NCI-H2227 (cell line): ENCODE results near the gene HERC2.
A peak's percentile ranks its signal among the peaks of the same experiment; 100 is the strongest.

Source experiments
- DNase-seq: peaks from one replicate; lab custom pipeline; 2025; ENCODE audit not compliant: unreplicated experiment; lab: John Stamatoyannopoulos, UW

The HERC2 gene

DNA sequence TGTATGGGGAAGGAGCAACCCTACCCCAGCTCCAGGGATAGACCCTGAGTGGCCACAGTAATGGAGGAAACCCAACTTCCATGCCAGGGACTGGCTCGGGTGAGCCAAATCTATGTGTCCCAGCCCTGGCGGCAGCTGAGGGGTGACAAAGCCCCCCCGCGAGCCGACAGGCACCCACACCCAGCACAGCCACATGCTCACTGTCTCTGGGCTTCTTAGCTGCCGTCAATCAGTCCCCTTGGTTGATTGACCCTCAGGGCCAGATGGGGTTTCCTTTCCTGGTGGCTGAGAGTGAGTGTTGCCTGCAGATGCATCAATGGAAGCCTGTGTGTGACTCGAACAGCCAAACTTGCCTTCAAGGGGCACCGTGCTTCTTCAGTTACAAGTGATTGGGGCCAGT is 220.8 kb downstream of the HERC2 start:
- DNase-seq: no peak

GRCh38 chr15:28100516-28101195 is 221.3 kb downstream of the HERC2 start:
- no peak for DNase-seq

- DNase-seq: no peak
These were observed 222.3 kb downstream of the HERC2 start for GRCh38 chr15:28099555-28100140.

GRCh38 chr15:28098766-28099554 is 223.0 kb downstream of the HERC2 start, which contains the start of gene OCA2:
TSS of gene OCA2 (minus strand) at chr15:28099315. CDS start at chr15:28081874, 17,441 bp downstream.
- peak; percentile 83 for DNase-seq

GRCh38 chr15:28098360-28098765 is 223.6 kb downstream of the HERC2 start:
- DNase-seq: no peak

- no peak for DNase-seq
These were observed 224.2 kb downstream of the HERC2 start for GRCh38 chr15:28097656-28098359.

DNA sequence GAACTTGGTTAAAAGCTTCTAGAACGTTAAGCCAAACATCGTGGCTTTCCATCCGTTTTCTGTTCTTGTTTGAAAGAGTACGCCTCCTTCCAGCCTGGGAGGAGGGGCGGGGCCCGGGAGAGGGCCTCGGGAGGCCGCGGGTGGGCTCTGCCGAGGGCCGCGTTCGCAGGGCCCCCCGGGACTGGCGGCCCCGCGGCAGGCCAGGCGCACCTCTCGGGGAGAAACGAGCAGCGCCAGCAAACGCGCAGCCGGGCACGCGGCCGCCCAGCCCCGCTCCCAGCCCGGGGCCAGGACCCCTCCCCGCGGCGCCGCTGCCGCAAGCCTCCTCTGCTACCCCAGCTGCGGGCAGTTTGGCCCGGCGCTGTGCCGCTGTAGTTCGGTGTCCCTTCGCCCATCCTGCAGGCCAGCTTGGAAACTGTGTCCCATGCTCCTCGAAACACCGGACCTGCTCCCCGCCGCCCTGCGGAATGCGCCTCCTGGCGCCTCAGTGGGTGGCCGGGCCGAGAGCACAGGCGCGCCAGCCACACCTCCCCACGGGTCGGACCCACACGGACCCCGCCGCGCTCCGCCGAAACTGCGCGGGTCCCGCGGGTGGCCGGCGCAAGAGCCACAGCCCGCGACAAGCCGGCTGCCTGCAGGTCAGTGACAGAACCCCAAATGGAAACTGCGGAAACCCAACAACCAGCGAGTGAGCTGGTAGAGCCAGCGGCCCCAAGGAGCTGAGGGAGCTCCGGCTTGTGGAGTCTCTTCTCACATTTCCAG is 225.1 kb downstream of the HERC2 start:
- peak; percentile 16 for DNase-seq

DNA sequence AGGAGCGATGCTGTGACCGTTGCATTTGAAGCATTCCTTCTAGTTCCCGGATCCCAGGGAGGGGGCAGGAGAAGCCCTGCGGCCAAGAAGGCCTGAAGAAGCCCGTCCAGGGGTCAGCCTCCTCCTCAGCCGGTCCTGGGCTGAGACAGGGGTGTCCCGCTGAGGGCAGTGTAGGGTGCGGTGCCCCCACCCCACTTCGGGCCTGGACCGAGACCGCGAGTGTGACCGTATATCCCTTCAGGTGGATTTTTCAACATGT is 225.6 kb downstream of the HERC2 start:
- no peak for DNase-seq

- no peak for DNase-seq
These were observed 227.1 kb downstream of the HERC2 start for GRCh38 chr15:28094732-28095521.

DNA sequence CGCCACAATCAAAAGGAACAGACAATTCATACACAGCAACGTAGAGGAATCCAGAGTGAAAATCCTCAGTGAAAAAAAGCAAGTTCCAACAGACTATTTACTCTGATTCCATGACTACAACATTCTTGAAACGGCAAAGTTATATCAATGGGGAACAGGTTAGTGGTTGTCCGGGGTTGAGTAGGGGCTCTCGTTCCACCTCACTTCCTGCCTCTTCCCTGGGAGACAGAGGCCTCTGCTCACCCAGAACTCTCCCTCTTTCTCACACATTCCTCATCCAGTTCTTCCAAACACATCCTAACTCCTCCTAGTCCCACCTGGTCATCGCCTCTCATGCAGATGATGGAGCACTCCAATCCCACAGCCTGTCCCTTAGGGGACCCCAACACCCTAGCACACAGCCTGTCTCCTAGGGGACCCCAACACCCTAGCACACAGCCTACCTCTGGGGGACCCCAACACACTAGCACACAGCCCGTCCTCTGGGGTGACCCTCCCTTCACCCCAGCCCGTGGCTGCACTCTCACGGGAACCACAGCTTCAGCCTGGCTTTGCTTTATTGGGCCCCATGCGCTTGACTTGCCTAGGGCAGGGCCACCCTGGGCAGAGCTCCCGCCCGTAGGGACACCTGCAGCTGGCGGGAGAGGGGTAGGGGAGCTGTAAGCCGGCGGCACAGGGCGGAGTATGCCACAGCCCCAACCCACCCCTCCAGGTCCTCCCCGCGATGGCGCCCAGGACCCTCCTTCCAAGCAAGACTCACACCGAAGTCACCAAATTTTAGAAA is 228.0 kb downstream of the HERC2 start:
- DNase-seq: no peak

- no peak for DNase-seq
These were observed 230.7 kb downstream of the HERC2 start for GRCh38 chr15:28091313-28091712.

DNA sequence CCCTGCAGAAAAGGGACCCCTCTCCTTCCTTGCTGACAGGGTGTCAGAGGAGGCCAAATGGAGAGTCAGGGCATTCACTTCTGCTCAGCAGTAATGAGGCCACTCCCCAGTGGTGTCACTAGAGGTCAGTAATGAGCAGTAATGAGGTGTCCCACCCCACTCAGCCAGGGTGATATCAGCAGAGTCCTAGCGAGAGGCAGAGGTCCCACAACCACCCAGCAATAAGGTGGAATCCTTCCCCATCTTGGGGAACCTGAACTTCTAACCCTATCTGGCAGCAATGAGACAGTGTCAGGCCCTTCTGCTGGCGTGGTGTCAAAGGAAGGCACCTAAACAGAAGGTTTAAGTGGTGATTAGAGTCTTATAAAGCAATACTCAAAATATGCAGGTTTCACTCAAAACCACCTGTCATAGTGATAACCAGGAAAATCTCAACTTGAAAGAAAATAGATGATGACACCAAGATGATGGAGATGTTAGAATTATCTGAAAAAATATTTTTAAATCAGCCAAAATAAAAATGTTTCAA is 235.7 kb downstream of the HERC2 start:
- DNase-seq: no peak

DNA sequence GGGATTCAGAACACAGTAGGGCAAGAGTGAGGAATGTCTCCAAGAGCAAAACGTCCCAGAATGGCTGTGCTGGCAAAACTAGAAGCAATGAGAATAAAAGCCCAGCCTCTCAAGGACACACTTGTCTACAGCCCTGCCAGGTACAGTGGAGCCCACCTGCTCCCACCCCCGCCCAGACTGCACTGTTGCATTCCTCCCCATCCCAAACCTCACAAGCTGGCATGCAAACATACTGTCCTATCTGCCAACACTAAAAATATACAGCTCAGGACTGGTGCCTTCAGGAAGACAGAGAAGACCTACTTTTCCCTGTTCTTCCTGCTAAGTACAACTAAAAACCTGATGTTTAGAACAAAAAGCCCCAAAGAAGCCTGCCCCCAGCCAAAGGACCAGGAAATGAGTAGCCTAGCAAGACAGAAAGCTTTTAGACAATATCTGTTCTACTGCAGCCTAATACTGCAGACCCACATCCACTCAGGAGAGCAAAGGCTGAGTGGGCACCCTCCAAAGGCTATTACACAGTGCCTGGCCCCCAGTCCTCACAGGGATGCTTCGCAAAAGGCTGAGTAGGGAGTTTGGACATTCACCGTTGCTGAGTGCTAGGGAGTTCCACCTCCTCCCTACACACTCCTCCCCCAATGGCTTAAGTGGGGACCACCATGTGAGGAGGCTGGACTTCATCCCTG is 236.3 kb downstream of the HERC2 start:
- DNase-seq: no peak

DNA sequence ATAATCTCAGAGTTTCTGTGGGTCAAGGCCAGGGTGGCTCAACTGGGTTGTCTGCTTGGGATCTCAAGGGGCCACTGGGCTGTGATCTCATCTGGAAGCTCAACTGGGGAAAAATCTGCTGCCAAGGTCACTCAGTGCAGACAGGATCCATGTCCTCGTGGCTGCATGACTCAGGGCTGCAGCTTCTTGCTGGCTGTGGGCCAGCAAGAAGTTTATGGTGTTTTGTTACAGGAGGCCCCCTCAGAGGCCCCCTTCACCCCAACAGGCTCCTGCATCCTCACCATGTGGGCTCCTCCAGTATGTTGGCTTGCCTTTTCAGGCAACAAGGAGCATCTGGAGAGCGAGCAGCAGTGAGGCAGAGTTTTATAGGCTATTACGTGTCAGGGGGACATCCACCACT is 237.4 kb downstream of the HERC2 start:
- DNase-seq: no peak

GRCh38 chr15:28082891-28083684 is 238.9 kb downstream of the HERC2 start:
- DNase-seq: no peak

GRCh38 chr15:28081594-28081993 is 240.4 kb downstream of the HERC2 start:
- no peak for DNase-seq

- DNase-seq: no peak
These were observed 241.6 kb downstream of the HERC2 start for GRCh38 chr15:28080386-28080785.
